Esophagus squamous epithelium (tissue), 5 donors: ENCODE results near the gene CCDC15. TPM values are rescaled to one million over a fixed set of nuclear protein-coding genes. Genes with fewer than 3 reads are reported as not detected.

Experiments used
- DNase-seq: peaks from one replicate; lab custom pipeline; 2025; lab: John Stamatoyannopoulos, UW
- H3K27ac ChIP-seq, 4 donors: fragments of 200-600 bp; sonication (generic); one replicate each; pipeline ENCODE4 v1.5.1; 2016 to 2019; ENCODE audit warnings: mild to moderate bottlenecking in 1 of 4
- H3K27me3 ChIP-seq, 4 donors: fragments of 200-600 bp; sonication (generic); 1 replicate in 3 of 4; 2 replicates in 1 of 4; pipeline versions ENCODE4 v1.5.1 to v1.6.0; 2017 to 2021; ENCODE audit warnings: antibody characterized with exemption in 1 of 4
- H3K36me3 ChIP-seq, 3 donors: fragments of 200-600 bp; sonication (generic); one replicate each; pipeline ENCODE4 v1.5.1; 2016 to 2019
- H3K4me1 ChIP-seq, 3 donors: fragments of 200-600 bp; sonication (generic); one replicate each; pipeline ENCODE4 v1.5.1; 2017 to 2019
- H3K4me3 ChIP-seq, 4 donors: fragments of 200-600 bp; sonication (generic); 1 replicate in 3 of 4; 2 replicates in 1 of 4; pipeline ENCODE4 v1.5.1; 2016 to 2019; ENCODE audit warnings: mild to moderate bottlenecking in 2 of 4, moderate library complexity in 1 of 4
- H3K9me3 ChIP-seq, 3 donors: fragments of 200-600 bp; sonication (generic); one replicate each; pipeline ENCODE4 v1.5.1; 2016 to 2019
- CTCF ChIP-seq, 6 experiments: fragments of 450-650 bp in 4 of 6; fragments of 200-600 bp in 2 of 6; sonication (generic) in 2 of 6; IDR thresholded peaks; one replicate each; pipeline ENCODE4 v1.5.1; 2016 to 2019; ENCODE audit warnings: antibody characterized with exemption in 6 of 6, mild to moderate bottlenecking in 4 of 6, moderate library complexity in 4 of 6
- POLR2A ChIP-seq, 4 donors: fragments of 450-650 bp; IDR thresholded peaks; one replicate each; pipeline ENCODE4 v1.6.1; 2017; ENCODE audit warnings: antibody characterized with exemption in 4 of 4, mild to moderate bottlenecking in 4 of 4, moderate library complexity in 3 of 4
- WGBS, 2 donors: methylation state at CpG; one replicate each; pipeline ENCODE4 v1.1.5; 2018; 5-methylcytosine and 5-hydroxymethylcytosine counted together
- intact Hi-C: fragments of 100-400 bp; cut with DNase I; formaldehyde crosslinking; loops from one replicate; pipeline ENCODE4 v1.15.0; 2022
- total RNA-seq, 4 donors: library from RNA; depleted of rRNA; stranded (reverse); fragments of >200 nt; gene quantifications; one replicate each; pipeline ENCODE4 v1.1.0, GENCODE V29; 2016
- donor health status: DM: yes; HTN: yes; CAD: no.

Gene CCDC15
- total RNA-seq, 4 donors from 2014 or later = 2.0 to 3.2 (median 2.9) TPM

GRCh38 chr11:124984512-124984854 is 30.5 kb downstream of the CCDC15 start:
- H3K27me3 ChIP-seq = no peaks in the 10 kb centered on the region
- no peak overlapping the region for H3K4me3 ChIP-seq
- H3K4me1 ChIP-seq = no peaks in the 10 kb centered on the region
- no peak overlapping the region for H3K27ac ChIP-seq
- DNase-seq = no peak
- intact Hi-C loops = no loop called here
- peaks cover 0 to 13% (median 0%) of the 10 kb centered on the region in 3 donors for H3K9me3 ChIP-seq
- TF ChIP-seq POLR2A (IDR thresholded peaks at IDR 0.05) (no peak), CTCF (IDR thresholded peaks at IDR 0.05) (no peak)
- 97 to 100% methylated on average over 3 of the region's 3 CpGs for WGBS, 2 donors
- H3K36me3 ChIP-seq = peaks cover 0 to 20% (median 0%) of the 10 kb centered on the region in 3 donors

DNA sequence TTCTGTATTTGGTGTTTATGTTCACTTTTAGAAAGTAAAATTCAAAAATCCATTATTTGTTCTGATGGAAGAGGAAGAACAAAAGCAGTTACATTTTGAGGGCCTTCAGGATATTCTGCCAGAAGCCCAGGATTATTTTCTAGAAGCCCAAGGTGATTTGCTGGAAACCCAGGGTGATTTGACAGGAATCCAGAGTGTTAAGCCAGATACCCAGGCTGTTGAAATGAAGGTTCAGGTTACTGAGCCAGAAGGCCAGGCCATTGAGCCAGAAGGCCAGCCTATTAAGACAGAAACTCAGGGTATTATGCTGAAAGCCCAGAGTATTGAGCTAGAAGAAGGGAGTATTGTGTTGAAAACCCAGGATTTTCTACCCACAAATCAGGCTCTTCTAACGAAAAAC is 33.1 kb downstream of the CCDC15 start:
- H3K27me3 ChIP-seq = no peaks in the 10 kb centered on the region
- H3K9me3 ChIP-seq = peaks cover 0 to 3% (median 0%) of the 10 kb centered on the region in 3 donors
- no peak for DNase-seq
- intact Hi-C loops = no loop called here
- WGBS, 2 donors = 75 to 93% methylated on average over 1 of the region's 1 CpG
- no peak overlapping the region for H3K4me3 ChIP-seq
- TF ChIP-seq CTCF (IDR thresholded peaks at IDR 0.05) = no peak
- TF ChIP-seq POLR2A (IDR thresholded peaks at IDR 0.05) = no peak
- no peaks in the 10 kb centered on the region for H3K4me1 ChIP-seq
- peaks cover 0 to 10% (median 0%) of the 10 kb centered on the region in 3 donors for H3K36me3 ChIP-seq
- H3K27ac ChIP-seq = no peak overlapping the region

DNA sequence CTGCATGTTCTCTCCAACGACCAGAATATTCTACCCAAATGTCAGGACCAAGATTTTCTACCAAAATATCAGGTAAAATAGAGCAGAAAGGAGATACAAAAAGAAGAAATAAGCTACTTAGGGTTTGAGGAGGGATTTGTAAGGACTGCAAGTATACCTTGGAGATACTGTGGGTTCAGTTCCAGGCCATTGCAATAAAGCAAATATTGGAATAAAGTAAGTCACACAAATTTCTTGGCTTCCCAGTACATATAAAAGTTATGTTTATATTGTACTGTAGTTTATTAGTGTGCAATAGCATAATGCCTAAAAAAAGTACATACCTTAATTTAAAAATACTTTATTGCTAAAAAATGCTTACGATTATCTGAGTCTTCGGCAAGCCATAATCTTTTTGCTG is 34.1 kb downstream of the CCDC15 start:
- no peak for TF ChIP-seq CTCF (IDR thresholded peaks at IDR 0.05)
- TF ChIP-seq POLR2A (IDR thresholded peaks at IDR 0.05) = no peak

DNA sequence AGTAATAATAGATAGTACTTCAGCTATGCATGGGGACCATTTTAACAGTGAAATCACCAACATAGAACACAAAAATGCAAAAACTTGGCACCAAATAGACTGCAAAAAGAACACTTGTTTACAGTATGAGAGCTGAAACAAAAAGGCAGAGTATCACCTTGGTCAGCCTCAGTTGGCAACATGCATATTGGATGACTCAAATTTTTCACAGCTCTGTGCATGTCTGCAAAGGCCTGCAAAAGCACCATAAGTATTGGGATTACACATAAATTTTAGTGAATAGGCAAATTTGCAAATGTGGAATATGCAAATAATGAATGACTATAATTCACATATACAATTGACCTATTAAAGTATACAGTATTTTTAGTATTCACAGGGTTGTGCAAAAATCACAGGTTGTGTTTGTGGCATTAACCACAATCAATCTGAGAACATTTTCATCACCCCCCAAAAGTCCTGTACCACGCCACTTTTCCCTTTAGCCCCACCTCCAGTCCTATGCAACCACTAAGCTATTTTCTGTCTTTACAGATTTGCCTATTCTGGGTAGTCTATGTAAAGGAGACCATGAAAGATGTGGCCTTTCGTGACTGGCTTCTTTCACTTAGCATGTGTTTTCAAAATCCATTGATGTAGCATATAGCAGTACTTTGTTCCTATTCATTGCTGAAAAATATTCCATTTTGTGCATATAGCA is 47.2 kb downstream of the CCDC15 start:
- no peak for DNase-seq
- no peaks in the 10 kb centered on the region for H3K4me1 ChIP-seq
- H3K4me3 ChIP-seq = no peak overlapping the region
- peaks cover 0 to 15% (median 0%) of the 10 kb centered on the region in 3 donors for H3K36me3 ChIP-seq
- intact Hi-C loops = no loop called here
- WGBS, 2 donors = 92% methylated on average over 2 of the region's 2 CpGs
- no peaks in the 10 kb centered on the region for H3K27me3 ChIP-seq
- no peaks in the 10 kb centered on the region for H3K9me3 ChIP-seq
- no peak overlapping the region for H3K27ac ChIP-seq
- TF ChIP-seq CTCF (IDR thresholded peaks at IDR 0.05) = no peak
- no peak for TF ChIP-seq POLR2A (IDR thresholded peaks at IDR 0.05)

More for the DNA sequence above, 34.1 kb downstream of the CCDC15 start:
- no peak overlapping the region for H3K4me3 ChIP-seq
- DNase-seq = no peak
- WGBS, 2 donors = 70 to 78% methylated on average over 3 of the region's 3 CpGs
- intact Hi-C loops = no loop called here
- no peaks in the 10 kb centered on the region for H3K9me3 ChIP-seq
- H3K27me3 ChIP-seq = no peaks in the 10 kb centered on the region
- H3K36me3 ChIP-seq = peaks cover 0 to 10% (median 0%) of the 10 kb centered on the region in 3 donors
- no peaks in the 10 kb centered on the region for H3K4me1 ChIP-seq
- H3K27ac ChIP-seq = no peak overlapping the region

- WGBS, 2 donors = 72 to 93% methylated on average over 2 of the region's 2 CpGs
- TF ChIP-seq CTCF (IDR thresholded peaks at IDR 0.05) = no peak
- TF ChIP-seq POLR2A (IDR thresholded peaks at IDR 0.05) = no peak
- Histone ChIP-seq H3K9me3 (no peaks in the 10 kb centered on the region), H3K36me3 (peaks cover 0 to 17% (median 0%) of the 10 kb centered on the region in 3 donors), H3K4me1 (no peaks in the 10 kb centered on the region), H3K27me3 (no peaks in the 10 kb centered on the region), H3K27ac (no peak overlapping the region), H3K4me3 (no peak overlapping the region)
- DNase-seq = no peak
- intact Hi-C loops = no loop called here
Observed at GRCh38 chr11:125001849-125002248, 47.8 kb downstream of the CCDC15 start.
